NCI-H510A treated with DMSO at 0.1 percent for 48 hours (cell line): Measurements from ENCODE around the gene CAMTA1.
A peak's percentile ranks its signal among the peaks of the same experiment; 100 is the strongest.

Experiments used
- DNase-seq: peaks from one replicate; lab custom pipeline; 2025; lab: John Stamatoyannopoulos, UW

Gene CAMTA1

DNA sequence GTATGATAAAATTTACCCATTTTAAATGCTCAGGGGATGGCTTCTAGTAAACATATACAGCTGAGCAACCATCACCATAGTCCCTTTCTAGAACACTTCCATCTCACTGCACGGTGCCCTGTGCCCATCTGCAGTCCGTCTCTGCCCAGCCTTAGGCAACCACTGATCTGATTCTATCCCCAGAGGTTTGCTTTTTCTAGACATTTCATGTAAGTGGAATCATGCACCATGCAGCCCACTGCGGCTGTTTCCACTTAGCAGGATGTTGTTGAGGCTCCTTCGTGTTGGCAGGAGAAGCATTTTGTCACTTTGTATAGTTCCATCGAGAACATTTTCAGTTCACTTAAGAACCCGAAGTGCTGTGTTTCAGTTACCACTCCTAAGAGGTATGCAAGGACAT, 958.1 kb downstream of the CAMTA1 start:
- DNase-seq: no peak

DNA sequence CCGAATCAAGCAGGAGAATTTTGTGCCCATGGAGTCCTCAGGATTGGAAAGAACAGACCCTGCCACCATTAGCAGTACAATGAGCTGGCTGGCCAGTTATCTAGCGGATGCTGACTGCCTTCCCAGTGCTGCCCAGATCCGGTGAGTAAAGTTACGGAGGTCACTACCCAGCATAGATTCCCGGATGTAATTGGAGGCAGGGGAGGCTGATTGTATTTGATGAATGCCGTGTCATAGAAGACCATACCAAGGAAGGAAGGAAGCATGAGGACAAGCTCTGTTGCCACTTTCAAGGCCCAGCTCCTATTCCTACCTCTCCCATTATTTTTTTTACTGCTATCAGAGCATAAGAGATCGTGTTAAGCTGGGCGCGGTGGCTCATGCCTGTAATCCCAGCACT, 959.6 kb downstream of the CAMTA1 start:
- DNase-seq: no peak

DNA sequence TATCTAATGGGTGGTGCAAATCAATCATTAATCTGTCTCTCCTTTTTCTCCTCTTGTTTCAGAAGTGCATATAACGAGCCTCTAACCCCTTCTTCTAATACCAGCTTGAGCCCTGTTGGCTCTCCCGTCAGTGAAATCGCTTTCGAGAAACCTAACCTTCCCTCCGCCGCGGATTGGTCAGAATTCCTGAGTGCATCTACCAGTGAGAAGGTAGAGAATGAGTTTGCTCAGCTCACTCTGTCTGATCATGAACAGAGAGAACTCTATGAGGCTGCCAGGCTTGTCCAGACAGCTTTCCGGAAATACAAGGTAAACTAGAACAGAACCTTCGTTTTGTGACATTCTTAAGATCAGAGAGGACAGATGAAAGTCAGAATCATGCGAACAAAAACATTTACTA, 960.5 kb downstream of the CAMTA1 start:
- DNase-seq: no peak

DNA sequence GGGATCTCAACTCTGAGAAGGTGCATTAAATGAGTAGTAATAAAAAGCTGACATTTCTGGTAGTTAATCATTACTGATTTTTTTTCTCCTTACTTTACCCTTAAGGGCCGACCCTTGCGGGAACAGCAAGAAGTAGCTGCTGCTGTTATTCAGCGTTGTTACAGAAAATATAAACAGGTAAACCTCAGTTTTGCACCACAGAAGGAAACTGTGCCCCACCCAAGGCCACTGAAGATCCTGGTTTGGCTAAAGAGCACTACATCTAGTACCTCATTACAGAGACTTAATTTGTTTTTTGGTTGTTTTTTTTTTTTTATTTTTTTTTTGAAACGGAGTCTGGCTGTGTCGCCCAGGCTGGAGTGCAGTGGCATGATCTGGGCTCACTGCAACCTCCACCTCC, 962.4 kb downstream of the CAMTA1 start:
- DNase-seq: no peak

GRCh38 chr1:7749126-7749525, 963.9 kb downstream of the CAMTA1 start:
- DNase-seq: no peak

GRCh38 chr1:7751174-7751573, 965.9 kb downstream of the CAMTA1 start:
- DNase-seq: no peak

- peak; percentile 99 for DNase-seq
Measured at GRCh38 chr1:7752512-7753417, 967.5 kb downstream of the CAMTA1 start.

DNA sequence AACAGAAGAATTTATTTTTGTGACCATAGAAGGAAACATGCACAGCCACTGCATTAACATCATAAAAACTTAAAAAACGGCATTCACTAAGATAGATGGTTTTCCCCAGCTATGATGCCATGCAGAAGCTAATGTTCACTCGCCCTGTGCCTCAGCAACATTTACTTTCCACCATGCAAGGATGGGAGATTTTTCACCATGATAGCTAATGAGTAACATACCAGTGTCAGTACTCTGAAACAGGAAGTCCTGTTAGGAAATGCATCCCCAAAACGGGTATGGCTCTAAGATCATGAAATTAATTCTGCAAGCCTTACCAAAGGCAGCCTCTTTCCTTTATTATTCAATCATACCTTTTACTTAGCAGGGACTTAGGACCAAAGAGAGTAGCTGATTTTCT, 968.4 kb downstream of the CAMTA1 start:
- no peak for DNase-seq

GRCh38 chr1:7754234-7754633, 969.0 kb downstream of the CAMTA1 start:
- DNase-seq: no peak

DNA sequence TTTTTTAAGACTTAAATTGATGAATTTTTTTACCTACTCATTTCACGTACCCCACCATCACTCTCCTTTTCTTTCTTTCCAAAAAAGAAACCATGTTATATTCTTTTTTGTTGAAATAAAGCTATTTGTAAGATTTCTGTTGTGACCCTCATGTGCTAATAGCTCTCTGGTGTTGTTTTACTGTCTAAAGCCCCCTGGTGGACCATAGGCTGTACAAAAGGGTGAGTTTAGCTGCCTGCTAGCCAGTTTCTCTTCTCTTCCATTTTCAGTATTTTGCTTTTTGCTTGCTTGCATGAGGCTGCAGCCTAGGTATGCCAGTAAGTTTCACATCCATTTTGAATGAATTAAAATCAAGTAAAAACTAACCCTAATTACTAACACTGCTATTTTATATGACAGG, 970.2 kb downstream of the CAMTA1 start:
- DNase-seq: no peak

- no peak for DNase-seq
Measured at GRCh38 chr1:7760245-7760644, 975.0 kb downstream of the CAMTA1 start.

- DNase-seq: no peak
Measured at GRCh38 chr1:7761103-7761502, 975.8 kb downstream of the CAMTA1 start.

- no peak for DNase-seq
Measured at GRCh38 chr1:7767176-7767575, 981.9 kb downstream of the CAMTA1 start.

DNA sequence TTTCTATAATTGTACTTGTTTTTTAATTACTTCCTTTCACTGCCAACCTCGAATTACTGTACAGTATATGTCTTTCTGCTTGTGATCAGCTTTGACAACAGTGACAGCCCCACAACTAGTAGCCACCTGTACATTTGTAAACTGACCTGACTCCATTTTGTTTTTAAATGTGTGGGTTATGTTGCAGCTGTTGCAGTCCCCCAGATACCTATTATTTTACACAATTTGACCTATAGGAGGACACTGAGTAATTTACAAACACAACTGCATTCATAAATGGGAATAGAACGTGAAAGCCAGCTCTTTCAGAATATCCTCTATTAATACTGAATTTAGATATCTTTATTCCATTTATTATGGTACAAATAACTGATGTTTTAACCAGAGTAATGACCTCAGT, 983.3 kb downstream of the CAMTA1 start:
- no peak for DNase-seq

DNA sequence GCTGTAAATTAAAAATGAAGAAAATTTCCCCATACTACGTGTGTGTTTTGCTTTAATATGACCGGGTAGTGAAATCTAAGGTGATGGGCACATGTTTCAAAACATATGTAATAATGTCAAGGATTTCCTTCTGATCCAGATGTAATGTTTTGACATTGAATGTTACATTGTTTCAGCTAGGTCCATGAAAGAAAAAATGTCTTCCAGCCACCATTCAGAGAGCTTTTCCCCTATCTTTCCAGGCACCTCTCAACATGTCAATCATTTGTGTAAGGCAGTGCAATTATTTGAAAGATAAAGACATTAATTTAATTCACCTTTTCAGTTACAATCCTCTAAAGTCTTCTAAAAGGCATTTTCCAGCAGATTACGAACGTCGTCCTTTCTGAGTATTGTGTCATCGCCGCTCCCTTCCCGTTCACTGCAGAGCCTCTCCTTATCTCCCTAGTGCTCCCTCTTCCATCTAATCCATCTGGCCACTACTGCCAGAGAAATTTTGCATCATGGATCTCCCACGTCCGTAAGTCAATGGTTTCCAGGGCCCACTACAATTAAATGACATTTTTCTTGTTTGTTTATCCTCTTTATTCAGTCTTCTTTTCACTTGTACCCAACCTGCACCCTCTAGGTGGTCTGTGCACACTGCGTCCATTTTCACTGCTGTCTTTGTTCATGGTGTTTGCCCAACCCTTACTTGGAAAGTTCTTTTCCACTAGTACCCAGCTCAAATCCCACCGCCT, 984.6 kb downstream of the CAMTA1 start:
- DNase-seq: no peak

DNA sequence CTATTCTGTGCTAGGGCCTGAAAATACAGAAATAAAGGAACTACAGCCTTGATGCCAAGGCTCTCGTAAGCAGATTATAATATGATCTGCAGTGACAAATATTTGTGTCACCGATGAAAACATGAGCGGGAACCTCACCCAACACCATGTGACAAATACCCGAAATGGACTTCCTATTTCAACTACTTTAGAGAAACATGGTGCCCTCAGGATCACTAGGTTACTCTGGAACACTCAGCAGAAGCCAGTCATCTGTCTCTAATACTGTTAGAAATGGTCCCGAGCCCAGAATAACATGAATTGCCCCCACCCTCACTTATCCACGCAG, 985.4 kb downstream of the CAMTA1 start:
- DNase-seq: peak; percentile 81

GRCh38 chr1:7770997-7771822, 986.0 kb downstream of the CAMTA1 start, which contains the start of gene VAMP3:
Gene VAMP3, plus strand, starts transcription at chr1:7771296. Its CDS starts 88 bp downstream, at chr1:7771384.
- DNase-seq: peak; percentile 95

DNA sequence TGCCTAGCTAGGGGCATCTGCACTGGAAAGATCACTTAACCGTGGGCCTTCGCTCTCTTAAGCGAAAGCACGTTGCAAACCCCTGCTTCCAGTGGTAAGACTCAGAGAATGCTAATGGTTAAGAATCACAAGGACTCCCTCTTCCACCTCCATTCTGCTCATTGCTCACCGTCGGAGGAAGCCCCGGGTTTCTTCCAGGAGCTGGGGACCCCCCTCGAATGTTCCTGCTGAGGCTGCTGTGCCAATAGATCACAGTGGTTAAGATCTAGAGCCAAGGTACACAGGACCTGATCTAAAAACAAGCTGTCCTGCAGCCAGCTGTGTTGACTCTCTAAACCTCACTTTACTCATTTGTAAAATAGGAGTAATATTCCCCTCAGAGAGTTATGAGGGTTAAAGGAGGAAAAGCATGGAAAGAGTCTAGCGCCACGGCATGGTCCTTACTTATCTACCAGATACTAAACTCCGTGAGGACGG, 986.6 kb downstream of the CAMTA1 start:
- DNase-seq: no peak

DNA sequence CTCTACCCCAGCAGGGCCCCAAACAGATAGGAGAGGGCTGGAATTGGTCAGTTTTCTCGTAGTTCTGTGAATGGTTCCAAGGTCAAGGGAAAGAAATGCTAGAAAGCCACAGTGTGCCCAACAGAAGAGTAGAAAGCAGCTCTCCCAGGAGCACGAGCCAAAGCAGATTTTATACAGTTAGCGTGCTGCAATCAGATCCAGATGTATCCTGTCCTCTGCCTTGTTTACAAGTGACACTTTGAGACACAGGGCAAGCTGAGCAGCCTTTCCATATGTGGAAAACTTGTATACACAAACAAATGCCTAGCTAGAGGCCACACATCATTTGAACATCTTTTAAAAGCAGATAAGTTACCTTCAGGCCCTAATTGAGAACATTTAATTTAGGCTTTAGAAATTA, 992.3 kb downstream of the CAMTA1 start:
- no peak for DNase-seq

DNA sequence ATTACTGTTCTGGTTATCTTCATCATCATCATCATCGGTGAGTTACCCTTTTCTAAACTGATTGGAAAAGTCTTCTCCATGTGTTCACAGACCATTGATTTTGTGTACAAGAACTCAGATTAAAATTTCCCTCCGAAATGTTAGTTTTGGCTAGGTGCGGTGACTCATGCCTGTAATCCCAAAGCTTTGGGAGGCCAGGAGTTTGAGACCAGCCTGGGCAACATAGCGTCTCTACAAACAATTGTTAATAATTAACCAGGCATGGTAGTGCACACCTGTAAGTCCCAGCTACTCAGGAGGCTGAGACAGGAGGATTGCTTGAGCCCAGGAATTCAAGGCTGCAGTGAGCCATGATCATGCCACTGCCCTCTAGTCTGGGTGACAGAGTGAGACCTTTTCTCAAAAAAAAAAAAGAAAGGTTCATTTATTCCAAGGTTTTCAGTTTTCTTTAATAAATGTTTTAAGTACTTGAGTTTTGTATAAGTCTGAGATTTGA, 992.9 kb downstream of the CAMTA1 start:
- DNase-seq: no peak

DNA sequence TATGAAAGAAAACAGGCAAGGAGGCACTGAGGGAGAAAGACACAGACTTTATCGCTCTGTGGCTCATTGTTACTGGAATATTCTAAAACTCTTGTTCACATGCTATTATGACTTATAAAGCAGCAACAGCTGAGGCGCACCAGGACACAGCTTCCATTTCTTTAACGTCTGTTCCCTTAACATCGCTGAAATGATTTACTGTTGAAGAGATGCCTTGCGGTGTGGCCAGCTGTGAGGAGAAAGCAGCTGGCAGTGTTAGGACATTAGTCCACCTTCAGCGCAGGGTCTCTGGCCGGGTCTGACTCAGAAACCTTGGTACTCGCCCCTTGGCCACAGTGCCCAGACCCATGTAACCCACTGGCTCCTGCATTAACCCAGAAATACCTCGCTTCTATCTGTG, 995.7 kb downstream of the CAMTA1 start:
- no peak for DNase-seq

GRCh38 chr1:7781501-7781900, 996.2 kb downstream of the CAMTA1 start:
- DNase-seq: no peak
